ENCODE data around the gene ATP9B.

ATP9B gene

DNA sequence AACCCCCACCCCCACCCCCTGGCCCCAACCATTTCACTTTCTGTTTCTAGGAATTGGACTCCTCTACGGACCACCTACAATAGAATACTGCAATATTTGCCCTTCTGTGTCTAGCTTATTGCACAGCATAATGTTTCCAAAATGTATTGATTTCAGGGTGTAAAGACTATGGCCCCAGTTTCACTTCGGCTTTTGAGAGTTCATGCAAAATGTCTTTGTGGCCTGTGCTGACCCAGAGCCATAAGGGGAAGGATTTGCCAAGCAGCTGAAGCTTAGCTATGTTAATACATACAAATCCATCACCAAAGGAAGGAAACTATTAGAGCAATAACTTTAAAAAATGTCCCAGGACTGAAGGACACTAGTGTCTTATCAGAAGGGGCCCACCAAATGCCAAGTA lies 11.2 kb upstream of the ATP9B start:
- DNase-seq (ENCODE audit: low read depth, low spot score), result no peak
- Histone ChIP-seq H3K36me3 (ENCODE audit: insufficient read depth, insufficient read length, low read length) (no peaks in the 10 kb centered on the region), H3K4me3 (ENCODE audit: insufficient read length, low read depth) (no peak overlapping the region), H3K4me1 (ENCODE audit: insufficient read depth, insufficient read length) (no peaks in the 10 kb centered on the region), H3K27me3 (ENCODE audit: insufficient read depth, insufficient read length) (no peaks in the 10 kb centered on the region), H3K9me3 (ENCODE audit: insufficient read depth, low read length) (no peaks in the 10 kb centered on the region), H3K9ac (ENCODE audit: insufficient read length, low read depth) (no peak overlapping the region)
- no peak for TF ChIP-seq ZNF274 (IDR thresholded peaks at IDR 0.05; ENCODE audit: low read depth, low read length)
- TF ChIP-seq SUZ12 (IDR thresholded peaks at IDR 0.05; ENCODE audit: extremely low read depth, insufficient read depth, insufficient read length), result no peak
- no peak for TF ChIP-seq YY1 (IDR thresholded peaks at IDR 0.05; ENCODE audit: insufficient read depth, insufficient read length)

DNA sequence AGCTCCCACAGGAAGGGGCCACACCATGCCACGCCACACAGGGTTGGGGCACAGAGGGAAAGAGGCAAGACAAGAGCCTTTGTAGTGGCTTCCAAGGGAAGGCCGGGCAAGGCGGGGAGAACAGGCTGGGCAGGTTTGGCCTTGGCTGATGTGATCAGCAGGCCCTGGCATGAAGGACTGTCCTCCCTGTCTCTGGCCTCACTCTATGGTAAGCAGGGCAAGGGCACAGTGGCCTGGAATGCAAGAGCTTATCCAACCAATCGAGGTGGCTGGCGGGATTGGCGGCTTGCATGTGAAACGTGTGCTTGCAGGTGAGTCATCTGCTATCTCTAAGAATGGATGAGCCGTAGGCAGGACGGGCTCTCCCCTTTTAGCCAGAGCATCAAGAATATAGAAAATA lies 6.4 kb upstream of the ATP9B start:
- Histone ChIP-seq H3K36me3 (ENCODE audit: insufficient read depth, insufficient read length, low read length) (no peaks in the 10 kb centered on the region), H3K4me3 (ENCODE audit: insufficient read length, low read depth) (no peak overlapping the region), H3K4me1 (ENCODE audit: insufficient read depth, insufficient read length) (no peaks in the 10 kb centered on the region), H3K9me3 (ENCODE audit: insufficient read depth, low read length) (no peaks in the 10 kb centered on the region), H3K9ac (ENCODE audit: insufficient read length, low read depth) (no peak overlapping the region), H3K27me3 (ENCODE audit: insufficient read depth, insufficient read length) (peaks cover 5% of the 10 kb centered on the region)
- DNase-seq (ENCODE audit: low read depth, low spot score), result no peak
- TF ChIP-seq YY1 (IDR thresholded peaks at IDR 0.05; ENCODE audit: insufficient read depth, insufficient read length), result no peak
- TF ChIP-seq ZNF274 (IDR thresholded peaks at IDR 0.05; ENCODE audit: low read depth, low read length), result no peak
- TF ChIP-seq SUZ12 (IDR thresholded peaks at IDR 0.05; ENCODE audit: extremely low read depth, insufficient read depth, insufficient read length), result no peak

DNA sequence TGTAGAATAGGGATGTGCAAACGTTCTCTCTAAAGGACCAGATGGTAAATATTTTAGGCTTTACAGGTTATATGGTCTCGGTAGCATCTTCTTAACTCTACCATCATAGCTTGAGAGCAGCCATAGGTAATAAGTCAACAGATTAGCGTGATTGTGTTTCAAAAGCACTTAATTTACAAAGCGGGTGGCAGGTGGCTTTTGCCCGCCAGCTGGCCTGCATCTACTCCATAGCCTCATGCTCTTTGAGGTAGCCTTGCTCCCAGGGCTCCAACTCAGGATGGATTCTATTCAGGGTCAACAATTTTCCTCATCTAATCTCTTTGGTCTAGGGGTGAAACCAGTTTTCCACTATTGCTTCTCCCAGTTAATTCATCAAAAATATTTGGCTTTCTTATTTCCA lies 5.0 kb upstream of the ATP9B start:
- no peak for DNase-seq (ENCODE audit: low read depth, low spot score)
- H3K4me1 ChIP-seq (ENCODE audit: insufficient read depth, insufficient read length), result no peaks in the 10 kb centered on the region
- 0 out of 2 replicates have a peak, but pooled peaks cover 4% of the 10 kb centered on the region for H3K9me3 ChIP-seq (ENCODE audit: insufficient read depth, low read length)
- no peaks in the 10 kb centered on the region for H3K36me3 ChIP-seq (ENCODE audit: insufficient read depth, insufficient read length, low read length)
- H3K9ac ChIP-seq (ENCODE audit: insufficient read length, low read depth), result no peak overlapping the region
- H3K4me3 ChIP-seq (ENCODE audit: insufficient read length, low read depth), result no peak overlapping the region
- peaks cover 9% of the 10 kb centered on the region for H3K27me3 ChIP-seq (ENCODE audit: insufficient read depth, insufficient read length)
- TF ChIP-seq YY1 (IDR thresholded peaks at IDR 0.05; ENCODE audit: insufficient read depth, insufficient read length) (no peak), ZNF274 (IDR thresholded peaks at IDR 0.05; ENCODE audit: low read depth, low read length) (no peak), SUZ12 (IDR thresholded peaks at IDR 0.05; ENCODE audit: extremely low read depth, insufficient read depth, insufficient read length) (no peak)

DNA sequence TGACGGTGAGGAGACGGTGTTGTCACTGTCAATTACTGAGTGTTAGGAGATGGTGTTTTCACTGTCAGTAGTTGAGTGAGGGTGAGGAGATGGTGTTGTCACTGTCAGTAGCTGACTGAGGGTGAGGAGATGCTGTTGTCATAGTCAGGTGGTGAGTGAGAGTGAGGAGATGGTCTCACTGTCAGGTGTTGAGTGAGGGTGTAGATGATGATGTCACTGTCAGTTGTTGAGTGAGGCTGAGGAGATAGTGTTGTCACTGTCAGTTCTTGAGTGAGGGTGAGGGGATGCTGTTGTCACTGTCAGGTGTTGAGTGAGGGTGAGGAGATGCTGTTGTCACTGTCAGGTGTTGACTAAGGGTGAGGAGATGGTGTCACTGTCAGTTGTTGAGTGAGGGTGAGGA lies 3.4 kb upstream of the ATP9B start:
- 0 out of 2 replicates have a peak, but pooled peaks cover 6% of the 10 kb centered on the region for H3K9me3 ChIP-seq (ENCODE audit: insufficient read depth, low read length)
- peaks cover 9% of the 10 kb centered on the region for H3K27me3 ChIP-seq (ENCODE audit: insufficient read depth, insufficient read length)
- no peak for DNase-seq (ENCODE audit: low read depth, low spot score)
- no peaks in the 10 kb centered on the region for H3K36me3 ChIP-seq (ENCODE audit: insufficient read depth, insufficient read length, low read length)
- TF ChIP-seq YY1 (IDR thresholded peaks at IDR 0.05; ENCODE audit: insufficient read depth, insufficient read length) (no peak), ZNF274 (IDR thresholded peaks at IDR 0.05; ENCODE audit: low read depth, low read length) (no peak)
- H3K4me3 ChIP-seq (ENCODE audit: insufficient read length, low read depth), result no peak overlapping the region
- no peaks in the 10 kb centered on the region for H3K4me1 ChIP-seq (ENCODE audit: insufficient read depth, insufficient read length)
- no peak overlapping the region for H3K9ac ChIP-seq (ENCODE audit: insufficient read length, low read depth)

DNA sequence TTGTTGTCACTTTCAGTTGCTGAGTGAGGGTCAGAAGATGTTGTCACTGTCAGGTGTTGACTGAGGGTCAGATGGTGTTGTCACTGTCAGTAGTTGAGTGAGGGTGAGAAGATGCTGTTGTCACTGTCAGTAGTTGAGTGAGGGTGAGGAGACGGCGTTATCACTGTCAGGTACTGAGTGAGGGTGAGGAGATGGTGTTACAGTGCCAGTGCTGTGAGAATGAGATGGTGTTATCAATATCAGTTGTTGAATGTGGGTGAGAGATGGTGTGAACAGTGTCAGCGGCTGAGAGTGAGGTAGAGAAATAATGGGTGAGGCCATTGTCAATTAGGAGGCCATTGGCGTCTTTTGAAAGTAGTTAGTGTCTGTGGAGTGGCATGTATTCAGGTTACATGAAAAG lies 1.6 kb upstream of the ATP9B start:
- TF ChIP-seq SUZ12 (IDR thresholded peaks at IDR 0.05; ENCODE audit: extremely low read depth, insufficient read depth, insufficient read length), result no peak
- no peak for TF ChIP-seq YY1 (IDR thresholded peaks at IDR 0.05; ENCODE audit: insufficient read depth, insufficient read length)
- TF ChIP-seq ZNF274 (IDR thresholded peaks at IDR 0.05; ENCODE audit: low read depth, low read length), result no peak
- no peak for DNase-seq (ENCODE audit: low read depth, low spot score)
- H3K36me3 ChIP-seq (ENCODE audit: insufficient read depth, insufficient read length, low read length), result no peaks in the 10 kb centered on the region
- H3K9me3 ChIP-seq (ENCODE audit: insufficient read depth, low read length), result peaks cover 23% of the 10 kb centered on the region
- no peak overlapping the region for H3K4me3 ChIP-seq (ENCODE audit: insufficient read length, low read depth)
- peaks cover 9% of the 10 kb centered on the region for H3K27me3 ChIP-seq (ENCODE audit: insufficient read depth, insufficient read length)
- no peak overlapping the region for H3K9ac ChIP-seq (ENCODE audit: insufficient read length, low read depth)
- no peaks in the 10 kb centered on the region for H3K4me1 ChIP-seq (ENCODE audit: insufficient read depth, insufficient read length)

DNA sequence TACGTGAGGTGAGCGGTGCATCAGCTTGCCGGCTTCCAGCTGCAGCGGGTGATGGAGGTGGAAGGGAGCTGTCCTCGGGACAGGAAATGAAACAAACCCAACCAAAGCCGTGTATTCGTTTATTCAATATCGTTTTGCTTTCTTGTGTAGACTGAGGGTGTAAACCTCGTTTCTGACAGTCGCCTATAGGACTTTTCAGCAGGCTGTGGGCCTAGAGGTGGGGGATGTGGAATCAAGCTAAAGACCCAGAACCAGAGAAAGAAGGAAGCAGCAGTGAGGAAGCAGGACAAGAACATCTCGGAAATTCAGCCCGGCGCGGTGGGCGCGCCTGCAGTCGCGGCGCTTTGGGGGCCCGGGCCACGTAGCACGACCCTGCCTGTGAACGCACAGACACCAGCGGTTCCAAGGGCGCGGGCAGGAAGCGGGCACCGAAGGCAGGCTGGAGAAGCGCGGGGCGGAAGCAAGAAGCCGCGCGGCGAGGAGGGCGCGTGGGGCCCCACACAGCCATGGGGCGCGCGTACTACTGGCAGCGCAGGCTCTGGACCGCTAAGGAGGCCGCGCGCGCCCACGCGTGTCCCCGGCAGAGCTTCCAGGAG lies 755 bp upstream of the ATP9B start:
- peak overlapping the region; percentile 88 for H3K9ac ChIP-seq (ENCODE audit: insufficient read length, low read depth)
- DNase-seq (ENCODE audit: low read depth, low spot score), result no peak
- TF ChIP-seq SUZ12 (IDR thresholded peaks at IDR 0.05; ENCODE audit: extremely low read depth, insufficient read depth, insufficient read length) (no peak), YY1 (IDR thresholded peaks at IDR 0.05; ENCODE audit: insufficient read depth, insufficient read length) (no peak), ZNF274 (IDR thresholded peaks at IDR 0.05; ENCODE audit: low read depth, low read length) (no peak)
- H3K36me3 ChIP-seq (ENCODE audit: insufficient read depth, insufficient read length, low read length), result no peaks in the 10 kb centered on the region
- H3K4me1 ChIP-seq (ENCODE audit: insufficient read depth, insufficient read length), result no peaks in the 10 kb centered on the region
- peak overlapping the region; percentile 77 for H3K4me3 ChIP-seq (ENCODE audit: insufficient read length, low read depth)
- H3K27me3 ChIP-seq (ENCODE audit: insufficient read depth, insufficient read length), result peaks cover 9% of the 10 kb centered on the region
- peaks cover 30% of the 10 kb centered on the region for H3K9me3 ChIP-seq (ENCODE audit: insufficient read depth, low read length)

DNA sequence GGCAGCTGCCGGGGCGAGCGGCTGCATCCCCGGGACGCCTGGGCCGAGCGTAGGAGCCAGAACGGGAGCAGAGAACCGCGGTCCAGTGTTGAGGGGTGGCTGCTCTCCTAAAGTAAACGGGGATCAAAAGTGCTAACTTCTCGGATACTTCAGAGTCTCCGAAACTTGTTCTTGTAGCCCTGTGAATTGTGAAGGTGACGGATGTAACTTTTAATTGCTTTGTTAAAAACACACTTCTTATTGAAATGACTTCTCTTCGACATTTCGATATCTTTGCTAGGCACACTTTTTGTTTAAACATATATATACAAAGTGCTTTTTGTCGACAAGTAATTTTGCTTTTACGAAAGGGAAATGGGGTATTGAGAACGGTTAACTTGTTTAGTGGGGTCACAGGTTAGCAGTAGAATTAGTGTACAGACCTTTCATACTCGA lies 540 bp downstream of the ATP9B start:
- peak overlapping the region; percentile 89 for H3K9ac ChIP-seq (ENCODE audit: insufficient read length, low read depth)
- no peak for DNase-seq (ENCODE audit: low read depth, low spot score)

More for the DNA sequence above, 540 bp downstream of the ATP9B start:
- TF ChIP-seq SUZ12 (IDR thresholded peaks at IDR 0.05; ENCODE audit: extremely low read depth, insufficient read depth, insufficient read length) (no peak), YY1 (IDR thresholded peaks at IDR 0.05; ENCODE audit: insufficient read depth, insufficient read length) (no peak), ZNF274 (IDR thresholded peaks at IDR 0.05; ENCODE audit: low read depth, low read length) (no peak)
- Histone ChIP-seq H3K9me3 (ENCODE audit: insufficient read depth, low read length) (peaks cover 42% of the 10 kb centered on the region), H3K36me3 (ENCODE audit: insufficient read depth, insufficient read length, low read length) (no peaks in the 10 kb centered on the region), H3K4me1 (ENCODE audit: insufficient read depth, insufficient read length) (no peaks in the 10 kb centered on the region), H3K4me3 (ENCODE audit: insufficient read length, low read depth) (peak overlapping the region; percentile 82), H3K27me3 (ENCODE audit: insufficient read depth, insufficient read length) (peaks cover 9% of the 10 kb centered on the region)
